GM18526 (cell line): Measurements from ENCODE around the gene NBPF3.

Source experiments
- POLR2A ChIP-seq: IDR thresholded peaks from 3 replicates; pipeline ENCODE4 v1.6.1; 2011; ENCODE audit not compliant: insufficient read length; ENCODE audit errors: extremely low read depth

The NBPF3 gene, protein sequence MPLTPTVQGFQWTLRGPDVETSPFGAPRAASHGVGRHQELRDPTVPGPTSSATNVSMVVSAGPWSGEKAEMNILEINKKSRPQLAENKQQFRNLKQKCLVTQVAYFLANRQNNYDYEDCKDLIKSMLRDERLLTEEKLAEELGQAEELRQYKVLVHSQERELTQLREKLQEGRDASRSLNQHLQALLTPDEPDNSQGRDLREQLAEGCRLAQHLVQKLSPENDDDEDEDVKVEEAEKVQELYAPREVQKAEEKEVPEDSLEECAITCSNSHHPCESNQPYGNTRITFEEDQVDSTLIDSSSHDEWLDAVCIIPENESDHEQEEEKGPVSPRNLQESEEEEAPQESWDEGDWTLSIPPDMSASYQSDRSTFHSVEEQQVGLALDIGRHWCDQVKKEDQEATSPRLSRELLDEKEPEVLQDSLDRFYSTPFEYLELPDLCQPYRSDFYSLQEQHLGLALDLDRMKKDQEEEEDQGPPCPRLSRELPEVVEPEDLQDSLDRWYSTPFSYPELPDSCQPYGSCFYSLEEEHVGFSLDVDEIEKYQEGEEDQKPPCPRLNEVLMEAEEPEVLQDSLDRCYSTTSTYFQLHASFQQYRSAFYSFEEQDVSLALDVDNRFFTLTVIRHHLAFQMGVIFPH

DNA sequence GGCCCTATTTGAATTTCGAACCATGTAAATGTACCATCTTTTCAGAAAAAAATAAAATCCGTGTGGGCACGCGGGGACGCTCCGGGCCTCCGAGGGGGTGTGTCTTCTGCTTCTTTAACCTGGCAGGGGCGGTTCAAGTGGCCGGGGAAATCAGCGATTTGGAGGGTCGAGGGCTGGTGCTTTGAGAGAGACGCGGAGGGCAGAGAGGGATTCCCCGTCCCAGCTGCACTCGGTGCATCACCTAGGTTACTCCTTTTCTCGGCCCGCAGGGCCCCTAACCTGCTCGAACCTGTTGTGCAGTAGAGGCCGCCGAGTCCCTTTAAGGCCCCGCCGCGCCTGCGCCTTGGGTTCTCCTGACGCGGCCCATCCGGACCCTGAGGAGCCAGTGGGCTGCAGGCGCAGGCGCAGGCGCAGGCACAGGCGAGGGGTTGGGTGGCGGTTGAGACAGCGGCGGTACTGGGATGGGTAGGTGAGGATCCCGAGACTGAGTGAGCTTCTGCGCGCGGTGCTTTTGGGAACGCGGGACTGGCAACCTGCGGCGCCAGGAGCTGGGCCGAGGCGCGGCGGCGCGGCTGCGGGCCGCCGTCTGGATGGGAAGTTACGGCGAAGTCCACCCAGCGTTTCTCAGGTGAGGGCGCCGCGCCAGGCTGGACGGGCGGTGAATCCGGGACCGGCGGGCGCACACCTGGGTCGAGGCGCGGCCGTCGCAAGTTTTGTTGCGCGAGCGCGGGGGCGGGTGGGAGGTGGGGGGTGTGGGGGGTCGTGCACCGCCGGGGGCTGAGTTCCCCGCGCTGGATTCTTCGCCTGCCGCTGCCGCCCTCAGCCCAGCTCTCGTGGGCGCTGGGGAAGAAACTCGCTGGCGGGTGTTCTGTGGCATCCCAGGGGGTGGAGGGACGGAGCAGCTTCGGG, at the start of gene NBPF3:
Gene NBPF3, plus strand, starts transcription at position 417 of the 909 bp plus-strand sequence. CDS start 4,950 bp downstream, outside the sequence.
- TF ChIP-seq POLR2A = no peak

DNA sequence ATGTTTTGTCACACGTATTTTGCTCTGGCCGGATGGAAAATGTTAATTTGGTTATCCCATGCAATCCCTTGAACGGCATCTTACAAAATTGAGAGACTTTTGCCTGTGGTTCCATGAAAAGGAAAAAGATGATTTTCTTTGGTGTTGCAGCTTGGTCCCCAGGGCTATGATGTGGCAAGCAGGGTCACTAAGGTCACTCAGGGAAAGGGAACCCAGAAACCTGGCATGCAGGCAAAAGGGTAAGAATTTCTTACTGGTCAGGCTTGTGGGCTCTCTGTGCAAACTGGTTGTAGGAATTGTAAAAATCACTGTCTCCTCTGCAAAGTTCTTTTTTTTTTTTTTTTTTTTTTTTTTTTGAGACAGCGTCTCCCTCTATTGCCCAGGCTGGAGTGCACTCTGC, 48.4 kb upstream of the NBPF3 start:
- TF ChIP-seq POLR2A = no peak

DNA sequence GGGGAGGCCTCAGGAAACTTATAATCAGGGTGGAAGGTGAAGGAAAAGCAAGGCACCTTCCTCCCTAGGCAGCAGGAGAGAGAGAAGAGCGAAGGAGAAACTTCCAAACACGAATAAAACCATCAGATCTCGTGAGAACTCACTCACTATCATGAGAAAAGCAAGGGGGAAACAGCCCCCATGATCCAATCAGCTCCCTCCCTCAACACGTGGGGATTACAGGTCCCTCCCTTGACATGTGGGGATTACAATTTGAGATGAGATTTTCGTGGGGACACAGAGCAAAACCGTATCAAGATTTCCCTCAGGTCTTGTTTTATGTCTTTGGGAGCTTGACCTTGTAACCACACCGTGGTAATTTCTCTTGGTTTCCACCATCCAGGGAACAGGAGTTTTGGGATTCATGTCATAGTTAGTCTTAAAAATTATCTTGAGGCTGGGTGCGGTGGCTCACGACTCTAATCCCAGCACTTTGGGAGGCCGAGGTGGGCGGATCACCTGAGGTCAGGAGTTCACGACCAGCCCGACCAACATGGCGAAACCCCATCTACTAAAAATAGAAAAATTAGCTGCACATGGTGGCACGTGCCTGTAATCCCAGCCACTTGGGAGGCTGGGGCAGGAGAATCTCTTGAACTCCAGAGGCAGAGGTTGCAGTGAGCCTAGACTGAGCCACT, 47.2 kb upstream of the NBPF3 start:
- TF ChIP-seq POLR2A = no peak

DNA sequence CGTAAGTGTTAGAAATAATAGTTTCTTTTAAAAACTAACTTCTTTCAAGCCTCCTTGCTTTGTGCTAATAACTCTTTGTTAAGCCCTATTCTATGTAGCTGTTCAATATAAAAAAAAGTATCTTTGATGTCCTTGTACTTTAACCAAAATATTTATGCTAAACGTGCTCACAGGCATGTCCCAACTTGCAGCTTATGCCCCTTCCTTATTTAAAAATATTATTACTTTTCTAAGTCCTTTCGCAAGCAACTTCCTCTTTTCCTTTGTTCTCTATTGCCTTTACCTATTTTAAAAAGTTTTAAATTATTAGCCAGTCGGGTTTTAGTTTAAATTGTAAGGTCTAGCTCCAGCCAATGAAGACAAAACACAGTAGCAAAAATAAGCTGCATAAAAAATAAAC, 43.4 kb upstream of the NBPF3 start:
- no peak for TF ChIP-seq POLR2A

DNA sequence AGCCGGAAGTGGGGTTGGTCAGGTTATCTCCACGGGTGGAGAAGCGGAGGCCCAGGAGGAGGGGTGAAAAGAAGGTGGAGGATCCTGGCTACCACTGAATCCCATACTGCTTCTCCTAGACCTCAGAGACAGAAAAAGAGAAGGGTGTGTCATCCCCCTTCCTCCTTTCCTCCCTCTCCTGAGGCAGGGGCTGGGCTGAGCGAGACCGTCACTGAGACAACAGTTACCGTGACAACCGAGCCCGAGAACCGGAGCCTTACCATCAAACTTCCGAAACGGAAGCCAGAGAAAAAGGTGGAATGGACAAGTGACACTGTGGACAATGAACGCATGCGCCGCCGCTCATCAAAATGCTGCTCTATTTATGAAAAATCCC, 42.1 kb upstream of the NBPF3 start:
- no peak for TF ChIP-seq POLR2A

DNA sequence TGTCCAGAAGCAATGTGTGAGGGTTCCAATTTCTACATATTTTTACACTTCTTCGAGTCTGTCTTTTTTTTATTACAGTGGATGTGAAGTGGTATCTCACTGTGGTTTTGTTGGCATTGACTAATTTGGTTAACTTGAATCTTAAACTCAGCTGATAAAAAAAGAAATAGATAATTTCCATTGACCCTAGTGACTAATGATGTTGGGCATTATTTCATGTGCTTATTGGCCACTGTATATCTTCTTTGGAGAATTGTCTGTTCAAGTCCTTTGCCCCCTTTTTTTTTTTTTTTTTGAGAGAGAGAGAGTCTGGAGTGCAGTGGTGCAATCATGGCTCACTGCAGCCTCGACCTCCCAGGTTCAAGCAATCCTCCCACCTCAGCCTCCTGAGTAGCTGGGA, 33.3 kb upstream of the NBPF3 start:
- TF ChIP-seq POLR2A = no peak

DNA sequence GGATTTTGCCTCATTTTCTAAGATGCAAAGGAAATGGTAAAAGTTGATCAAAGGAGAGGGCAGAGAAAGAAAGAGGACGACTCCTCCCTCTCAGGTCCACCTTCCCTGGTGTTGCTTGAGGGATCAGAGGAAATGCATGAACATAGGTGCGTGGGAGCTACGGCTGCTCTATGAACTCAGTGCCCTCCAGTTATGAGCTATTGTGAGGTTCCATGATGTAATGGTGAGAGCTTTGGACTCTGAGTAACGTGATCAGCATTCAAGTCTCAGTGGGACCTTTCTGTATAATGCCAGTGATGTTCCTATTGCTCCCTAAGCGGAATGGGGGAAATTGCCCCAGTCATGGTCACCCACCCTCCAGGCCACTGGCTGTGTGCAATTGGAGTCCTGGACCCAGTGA, 25.9 kb upstream of the NBPF3 start:
- no peak for TF ChIP-seq POLR2A

DNA sequence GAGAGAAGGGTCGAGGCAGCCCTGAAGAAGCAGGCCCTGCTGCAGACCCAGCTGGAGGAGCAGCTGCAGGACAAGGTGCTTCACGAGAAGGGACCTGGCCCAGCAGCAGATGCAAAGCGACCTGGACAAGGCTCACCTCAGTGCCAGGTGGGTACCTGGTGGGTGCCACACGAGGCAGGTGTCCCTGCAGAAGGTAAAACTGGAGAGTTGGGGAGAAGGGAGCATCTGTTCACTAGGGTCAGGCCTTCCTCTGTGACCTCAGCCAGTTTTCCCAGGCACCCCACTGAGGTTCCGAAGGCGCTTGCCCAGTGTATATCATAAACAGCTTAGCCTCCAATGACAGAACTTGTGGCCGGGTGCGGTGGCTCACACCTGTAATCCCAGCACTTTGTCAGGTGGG, 5.5 kb upstream of the NBPF3 start:
- TF ChIP-seq POLR2A = no peak

DNA sequence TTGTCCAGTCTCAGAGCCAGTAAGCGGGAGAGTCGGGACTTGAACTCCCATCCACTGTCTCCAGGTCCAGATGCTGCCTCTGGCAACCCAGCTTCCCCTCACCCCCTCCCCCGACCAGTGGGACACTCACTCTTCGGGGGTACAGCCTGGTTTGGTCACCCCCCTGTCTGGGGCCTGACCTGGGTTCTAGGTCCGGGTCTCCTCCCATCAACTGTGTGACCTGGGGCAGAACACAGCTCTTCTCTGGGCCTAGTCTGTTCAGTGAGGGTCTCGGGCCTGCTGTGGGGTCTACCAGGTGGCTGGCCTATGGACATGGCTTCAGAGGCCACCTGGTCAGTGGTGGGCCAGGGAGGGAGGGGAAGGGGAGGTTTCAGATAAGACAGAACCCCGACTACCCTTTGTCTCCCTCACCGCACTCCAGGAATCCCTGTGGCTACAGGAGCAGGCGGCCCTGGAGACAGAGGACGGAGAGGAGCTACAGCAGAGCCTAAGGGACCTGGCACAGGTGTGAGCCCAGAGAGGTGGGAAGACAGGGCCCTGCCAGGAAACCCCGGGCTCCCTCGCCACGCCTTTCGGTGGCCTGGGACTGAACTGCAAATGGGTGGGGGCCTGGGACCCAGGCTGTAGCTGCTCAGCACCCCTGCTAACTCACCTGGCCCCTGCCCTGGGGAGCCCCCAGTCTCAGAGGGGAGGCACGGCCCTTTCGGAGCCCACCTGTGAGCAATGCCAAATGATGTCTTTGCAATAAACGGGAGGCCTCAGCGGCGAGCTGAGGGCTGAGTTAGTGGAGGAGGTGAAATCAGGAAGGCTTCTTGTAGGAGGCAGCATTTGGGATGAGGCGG, 4.1 kb upstream of the NBPF3 start:
- no peak for TF ChIP-seq POLR2A

DNA sequence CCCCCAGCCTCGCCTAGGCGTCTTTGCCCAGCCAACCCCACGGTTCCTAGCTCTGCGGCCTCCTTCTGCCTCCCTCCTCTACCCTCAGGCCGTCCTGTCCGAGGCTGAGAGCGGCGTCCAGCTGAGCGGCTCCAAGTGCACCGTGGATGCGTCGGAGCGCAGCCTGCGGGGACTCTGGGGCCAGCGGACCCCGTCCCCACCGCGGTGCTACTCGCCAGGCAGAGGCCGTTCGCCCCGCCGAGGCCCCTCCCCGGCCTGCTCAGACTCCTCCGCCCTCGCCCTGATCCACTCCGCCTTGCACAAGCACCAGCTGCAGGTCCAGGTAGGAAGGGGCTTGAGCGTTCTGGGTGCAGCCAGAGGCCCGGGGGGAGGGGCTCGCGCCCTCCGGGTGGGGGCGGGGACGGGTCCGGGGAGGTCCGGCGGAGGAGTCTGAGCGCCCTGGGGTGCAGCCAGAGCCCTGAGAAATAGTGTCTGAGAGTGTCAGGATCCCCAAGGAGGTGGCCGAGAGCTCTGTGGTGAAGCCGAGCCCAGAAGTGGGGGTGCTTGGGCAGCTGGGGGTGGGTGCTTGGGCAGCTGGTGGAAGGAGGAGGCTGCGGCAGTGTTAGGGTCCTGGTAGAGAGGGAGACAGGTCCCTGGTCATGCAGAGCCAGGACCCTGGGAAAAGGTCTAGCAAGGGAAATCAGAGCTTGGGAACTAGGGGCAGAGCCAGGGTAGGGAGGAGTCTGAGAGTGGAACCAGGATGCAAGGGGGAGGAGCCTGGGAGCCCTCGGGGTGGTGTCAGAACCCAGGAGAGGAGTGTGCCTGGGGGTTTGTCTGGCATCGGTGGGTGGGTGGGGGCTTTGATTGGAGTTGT, 3.2 kb upstream of the NBPF3 start:
- no peak for TF ChIP-seq POLR2A

DNA sequence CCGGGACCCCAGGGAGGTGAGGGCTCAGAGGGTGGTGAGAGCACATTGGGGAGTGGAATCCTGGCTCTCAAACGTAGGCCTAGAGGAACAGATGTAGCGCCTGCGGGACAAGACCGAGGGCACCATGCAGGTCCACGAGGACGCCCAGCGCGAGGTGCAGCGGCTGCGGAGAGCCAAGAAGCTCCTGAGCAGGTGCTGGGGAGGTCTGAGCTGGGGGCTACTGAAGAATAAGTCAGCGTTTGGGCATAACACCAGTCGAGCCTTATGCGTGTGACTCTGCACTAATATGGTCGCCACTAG, 2.6 kb upstream of the NBPF3 start:
- TF ChIP-seq POLR2A = no peak

DNA sequence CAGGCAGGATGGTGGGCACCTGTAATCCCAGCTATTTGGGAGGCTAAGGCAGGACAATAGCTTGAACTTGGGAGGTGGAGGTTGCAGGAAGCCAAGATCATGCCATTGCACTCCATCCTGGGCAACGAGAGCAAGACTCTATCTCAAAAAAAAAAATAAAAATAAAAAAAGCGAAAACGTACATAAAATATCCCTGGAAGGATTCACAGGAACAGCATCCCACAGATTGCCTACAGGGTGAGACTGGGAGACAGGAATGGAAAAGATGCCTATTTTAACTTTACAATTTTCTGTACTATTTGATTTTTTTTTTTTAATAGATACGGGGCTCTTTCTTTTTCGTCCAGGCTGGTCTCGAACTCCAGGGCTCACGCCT, 604 bp upstream of the NBPF3 start:
- TF ChIP-seq POLR2A = no peak

DNA sequence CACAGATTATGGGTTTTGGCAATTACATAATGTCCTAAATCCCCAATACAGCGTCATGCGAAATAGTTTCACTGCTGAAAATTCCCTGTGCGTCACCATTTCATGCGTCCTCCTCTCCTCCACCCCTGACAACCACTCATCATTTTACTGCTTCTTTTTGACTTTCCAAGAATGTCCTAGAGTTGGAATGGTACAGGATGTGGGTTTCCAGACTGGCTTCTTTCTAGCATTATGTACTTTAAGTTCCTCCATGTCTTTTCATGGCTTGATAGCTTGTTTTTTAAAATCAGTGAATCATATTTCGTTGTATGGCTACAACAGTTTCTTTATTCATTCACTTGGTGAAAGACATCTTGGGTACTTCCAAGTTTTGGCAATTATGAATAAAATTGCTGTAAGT, 7.4 kb downstream of the NBPF3 start:
- no peak for TF ChIP-seq POLR2A

DNA sequence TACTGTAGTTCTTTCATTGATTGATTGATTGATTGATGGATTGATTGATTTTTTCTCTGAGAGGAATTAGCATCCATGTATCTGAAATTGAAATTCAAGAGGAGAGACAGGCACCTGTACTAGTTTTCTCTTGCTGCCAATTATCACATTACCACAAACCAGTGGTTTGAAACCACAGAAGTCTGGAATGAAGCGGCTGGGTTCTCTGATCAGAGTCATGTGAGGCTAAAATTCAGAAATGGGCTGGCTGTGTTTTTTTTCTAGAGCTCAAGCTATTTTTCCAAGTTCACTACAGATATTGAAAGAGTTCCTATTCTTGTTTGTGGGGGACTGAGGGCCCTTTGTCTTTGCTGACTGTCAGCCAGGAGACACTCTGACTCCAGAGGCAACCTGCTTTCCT, 10.0 kb downstream of the NBPF3 start:
- TF ChIP-seq POLR2A = no peak

DNA sequence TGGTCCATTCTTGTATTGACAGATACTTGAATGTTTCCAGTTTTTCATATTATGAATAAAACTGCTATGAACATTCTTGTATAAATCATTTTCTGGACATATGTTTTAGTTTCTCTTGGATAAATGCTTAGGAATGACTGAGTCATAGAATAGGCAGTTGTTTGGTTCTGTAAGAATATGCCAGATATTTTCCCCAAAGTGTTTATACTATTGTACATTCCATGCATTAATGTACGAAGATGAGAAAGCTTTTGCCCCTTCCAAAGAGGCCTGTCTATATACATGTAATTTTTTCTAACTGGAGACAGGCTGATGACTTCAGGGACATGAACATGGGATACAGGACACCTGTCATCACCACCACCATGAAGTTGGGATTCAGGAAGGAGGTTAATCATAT, 11.3 kb downstream of the NBPF3 start:
- TF ChIP-seq POLR2A = no peak
